PFSK-1 (cell line): Measurements from ENCODE around the gene SORBS1.

Experiments
- FOXP2 ChIP-seq: optimal IDR thresholded peaks from 2 replicates; pipeline ENCODE3; 2011; ENCODE audit warnings: borderline replicate concordance, control low read depth, inconsistent platforms; ENCODE audit not compliant: insufficient read depth; ENCODE audit errors: extremely low read length, extremely low read depth
- POLR2AphosphoS5 ChIP-seq: IDR thresholded peaks from 2 replicates; pipeline ENCODE4 v1.6.1; 2012; ENCODE audit warnings: low read depth, mild to moderate bottlenecking, control low read depth, low read length, moderate library complexity
- SIN3A ChIP-seq: IDR thresholded peaks from 2 replicates; pipeline ENCODE4 v1.6.1; 2012; ENCODE audit warnings: mild to moderate bottlenecking, low read length, moderate library complexity, borderline replicate concordance; ENCODE audit not compliant: insufficient read depth
- TAF1 ChIP-seq: IDR thresholded peaks from 2 replicates; pipeline ENCODE4 v1.6.1; 2012; ENCODE audit warnings: low read length, control low read depth, borderline replicate concordance; ENCODE audit not compliant: insufficient read depth
- TF ChIP-seq, protein P1 (sequence below), 2 experiments: IDR thresholded peaks; 2 replicates each; pipeline versions ENCODE4 v1.6.1 to v1.8.0; 2011 to 2012; ENCODE audit warnings: low read depth in 2 of 2, low read length in 2 of 2, control low read depth in 1 of 2, inconsistent platforms in 1 of 2, mild to moderate bottlenecking in 1 of 2, moderate library complexity in 1 of 2; ENCODE audit not compliant: insufficient read depth in 1 of 2

SORBS1 gene

GRCh38 chr10:95572131-95572820 is 11.1 kb upstream of the SORBS1 start:
- TF ChIP-seq, protein P1, sequence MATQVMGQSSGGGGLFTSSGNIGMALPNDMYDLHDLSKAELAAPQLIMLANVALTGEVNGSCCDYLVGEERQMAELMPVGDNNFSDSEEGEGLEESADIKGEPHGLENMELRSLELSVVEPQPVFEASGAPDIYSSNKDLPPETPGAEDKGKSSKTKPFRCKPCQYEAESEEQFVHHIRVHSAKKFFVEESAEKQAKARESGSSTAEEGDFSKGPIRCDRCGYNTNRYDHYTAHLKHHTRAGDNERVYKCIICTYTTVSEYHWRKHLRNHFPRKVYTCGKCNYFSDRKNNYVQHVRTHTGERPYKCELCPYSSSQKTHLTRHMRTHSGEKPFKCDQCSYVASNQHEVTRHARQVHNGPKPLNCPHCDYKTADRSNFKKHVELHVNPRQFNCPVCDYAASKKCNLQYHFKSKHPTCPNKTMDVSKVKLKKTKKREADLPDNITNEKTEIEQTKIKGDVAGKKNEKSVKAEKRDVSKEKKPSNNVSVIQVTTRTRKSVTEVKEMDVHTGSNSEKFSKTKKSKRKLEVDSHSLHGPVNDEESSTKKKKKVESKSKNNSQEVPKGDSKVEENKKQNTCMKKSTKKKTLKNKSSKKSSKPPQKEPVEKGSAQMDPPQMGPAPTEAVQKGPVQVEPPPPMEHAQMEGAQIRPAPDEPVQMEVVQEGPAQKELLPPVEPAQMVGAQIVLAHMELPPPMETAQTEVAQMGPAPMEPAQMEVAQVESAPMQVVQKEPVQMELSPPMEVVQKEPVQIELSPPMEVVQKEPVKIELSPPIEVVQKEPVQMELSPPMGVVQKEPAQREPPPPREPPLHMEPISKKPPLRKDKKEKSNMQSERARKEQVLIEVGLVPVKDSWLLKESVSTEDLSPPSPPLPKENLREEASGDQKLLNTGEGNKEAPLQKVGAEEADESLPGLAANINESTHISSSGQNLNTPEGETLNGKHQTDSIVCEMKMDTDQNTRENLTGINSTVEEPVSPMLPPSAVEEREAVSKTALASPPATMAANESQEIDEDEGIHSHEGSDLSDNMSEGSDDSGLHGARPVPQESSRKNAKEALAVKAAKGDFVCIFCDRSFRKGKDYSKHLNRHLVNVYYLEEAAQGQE (IDR thresholded peaks at IDR 0.05; ENCODE audit: insufficient read depth in 1 of 2, low read depth in 2 of 2, low read length in 2 of 2) = no peak
- TF ChIP-seq SIN3A (no peak), POLR2AphosphoS5 (no peak), TAF1 (no peak), FOXP2 (no peak)

DNA sequence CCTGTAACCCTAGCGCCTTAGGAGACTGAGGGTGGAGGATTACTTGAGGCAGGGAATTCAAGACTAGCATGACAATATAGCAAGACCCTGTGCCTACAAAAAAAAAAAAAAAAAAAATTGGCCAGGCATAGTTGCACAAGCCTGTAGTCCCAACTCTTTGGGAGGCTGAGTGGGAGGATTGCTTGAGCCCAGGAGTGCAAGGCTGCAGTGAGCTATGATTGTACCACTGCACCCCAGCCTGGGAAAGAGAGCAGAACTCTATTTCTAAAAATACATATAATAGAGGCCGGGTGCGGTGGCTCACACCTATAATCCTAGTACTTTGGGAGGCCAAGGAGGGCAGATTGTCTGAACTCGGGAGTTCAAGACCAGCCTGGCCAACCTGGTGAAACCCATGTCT is 10.2 kb upstream of the SORBS1 start:
- TF ChIP-seq TAF1 (no peak), FOXP2 (no peak)

- TF ChIP-seq TAF1 = no peak
- no peak for TF ChIP-seq POLR2AphosphoS5
- TF ChIP-seq SIN3A = no peak
- TF ChIP-seq FOXP2 = no peak
- TF ChIP-seq, protein P1 (IDR thresholded peaks at IDR 0.05; ENCODE audit: insufficient read depth in 1 of 2, low read depth in 2 of 2, low read length in 2 of 2) = no peak
Measured at GRCh38 chr10:95569368-95569767, 8.2 kb upstream of the SORBS1 start.

- TF ChIP-seq SIN3A = no peak
- no peak for TF ChIP-seq FOXP2
- TF ChIP-seq POLR2AphosphoS5 = no peak
- TF ChIP-seq TAF1 = no peak
- TF ChIP-seq, protein P1 (IDR thresholded peaks at IDR 0.05; ENCODE audit: insufficient read depth in 1 of 2, low read depth in 2 of 2, low read length in 2 of 2) = no peak
Measured at GRCh38 chr10:95567903-95568630, 6.9 kb upstream of the SORBS1 start.

GRCh38 chr10:95566136-95566535 is 5.0 kb upstream of the SORBS1 start:
- TF ChIP-seq POLR2AphosphoS5 (no peak), TAF1 (no peak), SIN3A (no peak), FOXP2 (no peak)
- TF ChIP-seq, protein P1 (IDR thresholded peaks at IDR 0.05; ENCODE audit: insufficient read depth in 1 of 2, low read depth in 2 of 2, low read length in 2 of 2) = no peak
